ENCODE measurements around the gene TACO1. TPM values are rescaled to one million over a fixed set of nuclear protein-coding genes. Genes with fewer than 3 reads are reported as not detected.
A peak's percentile ranks its signal among the peaks of the same experiment; 100 is the strongest.

The TACO1 gene
- total RNA-seq, 1 experiment from 2014 or later: 39.0 TPM

DNA sequence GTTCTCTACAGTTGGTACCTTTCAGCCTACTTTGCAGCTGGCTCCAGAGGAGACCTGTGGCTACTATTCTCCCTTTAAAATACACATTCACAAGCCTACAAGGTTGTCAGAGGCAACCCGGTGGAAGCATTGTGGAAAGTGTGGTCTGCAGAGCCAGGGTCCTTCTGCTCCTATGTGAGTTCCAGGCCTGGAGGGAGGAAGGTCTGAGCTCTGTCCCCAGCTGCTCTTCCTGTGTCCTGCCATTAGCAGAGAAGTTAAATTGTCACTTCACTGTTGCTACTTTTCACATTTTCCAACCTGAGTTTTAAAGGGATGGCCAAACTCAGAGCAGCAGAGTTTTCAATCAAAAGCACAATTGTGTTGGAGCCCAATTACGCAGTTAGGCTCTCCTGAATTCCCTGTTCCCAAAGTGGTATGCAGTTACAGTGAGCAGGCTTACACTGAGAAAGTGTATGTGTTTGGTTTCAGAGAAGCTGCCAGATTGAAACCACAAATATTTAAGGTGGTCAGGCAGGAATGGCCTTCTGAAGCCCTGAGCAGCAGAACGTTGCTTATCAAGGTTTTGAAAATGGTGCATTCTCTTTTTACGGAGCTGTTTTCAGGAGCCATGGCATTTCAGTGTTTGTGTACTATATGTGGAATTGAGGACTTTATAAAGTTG is 46.5 kb downstream of the TACO1 start:
- Histone ChIP-seq H3K36me3 (ENCODE audit: insufficient read depth, low read length, poor library complexity, severe bottlenecking) (no peaks in the 10 kb centered on the region), H3K4me1 (ENCODE audit: insufficient read depth, low read length, poor library complexity, severe bottlenecking) (no peaks in the 10 kb centered on the region), H3K4me3 (ENCODE audit: low read depth, low read length, poor library complexity, severe bottlenecking) (no peak overlapping the region), H3K27ac (ENCODE audit: low read depth, low read length, poor library complexity, severe bottlenecking) (no peak overlapping the region), H3K9me3 (ENCODE audit: low read depth, low read length, poor library complexity, severe bottlenecking) (no peaks in the 10 kb centered on the region), H3K27me3 (replicated peaks; ENCODE audit: insufficient read depth, low read depth, low read length, poor library complexity) (no peaks in the 10 kb centered on the region)
- no peak for TF ChIP-seq EZH2 (IDR thresholded peaks at IDR 0.05; ENCODE audit: borderline replicate concordance, low read depth, low read length, poor library complexity, severe bottlenecking)
- no peak for TF ChIP-seq CTCF (conservative IDR thresholded peaks at IDR 0.05; ENCODE audit: low read depth, low read length)
- DNase-seq (ENCODE audit: low spot score): no peak
- ChIA-PET CTCF (no interaction called here), POLR2A (ENCODE audit: low non-redundant PET) (interaction anchor here (0.5 kb wide), 1 partner anchor 48 kb away, joined by 6 read pairs; no protein-coding TSS in a partner anchor)
- BruUV-seq (replicated peaks): no TSS peak
- intact Hi-C loops (cut with micrococcal nuclease; ENCODE audit: unreplicated experiment): no loop called here

DNA sequence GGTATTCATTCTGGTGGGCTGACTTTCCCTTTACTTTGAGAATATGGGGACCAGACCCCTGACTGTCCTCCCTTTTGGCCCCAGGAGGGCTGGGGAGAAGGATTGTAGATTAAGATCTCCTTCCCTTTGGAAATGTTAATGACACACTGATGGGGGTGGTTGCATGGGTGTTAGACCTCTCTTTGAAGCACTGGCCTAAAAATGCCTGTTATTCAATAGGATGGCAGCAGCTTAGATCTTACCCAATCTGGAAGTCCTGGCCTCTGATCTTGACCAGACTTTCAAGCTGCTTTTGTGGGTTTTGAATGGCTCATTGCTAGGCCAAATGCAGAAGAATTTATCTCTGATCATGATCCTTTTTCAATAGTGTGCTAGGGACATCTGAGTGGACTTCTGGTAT is 47.2 kb downstream of the TACO1 start:
- TF ChIP-seq CTCF (conservative IDR thresholded peaks at IDR 0.05; ENCODE audit: low read depth, low read length): no peak
- DNase-seq (ENCODE audit: low spot score): no peak
- CTCF ChIA-PET: no interaction called here
- Histone ChIP-seq H3K9me3 (ENCODE audit: low read depth, low read length, poor library complexity, severe bottlenecking) (no peaks in the 10 kb centered on the region), H3K4me3 (ENCODE audit: low read depth, low read length, poor library complexity, severe bottlenecking) (no peak overlapping the region), H3K27ac (ENCODE audit: low read depth, low read length, poor library complexity, severe bottlenecking) (no peak overlapping the region), H3K36me3 (ENCODE audit: insufficient read depth, low read length, poor library complexity, severe bottlenecking) (no peaks in the 10 kb centered on the region), H3K27me3 (replicated peaks; ENCODE audit: insufficient read depth, low read depth, low read length, poor library complexity) (no peaks in the 10 kb centered on the region), H3K4me1 (ENCODE audit: insufficient read depth, low read length, poor library complexity, severe bottlenecking) (no peaks in the 10 kb centered on the region)
- intact Hi-C loops (cut with micrococcal nuclease; ENCODE audit: unreplicated experiment): no loop called here
- POLR2A ChIA-PET (ENCODE audit: low non-redundant PET): interaction anchor here (0.5 kb wide), 1 partner anchor 47 kb away, joined by 6 read pairs; no protein-coding TSS in a partner anchor
- TSS peak; percentile 6 for BruUV-seq (replicated peaks)

DNA sequence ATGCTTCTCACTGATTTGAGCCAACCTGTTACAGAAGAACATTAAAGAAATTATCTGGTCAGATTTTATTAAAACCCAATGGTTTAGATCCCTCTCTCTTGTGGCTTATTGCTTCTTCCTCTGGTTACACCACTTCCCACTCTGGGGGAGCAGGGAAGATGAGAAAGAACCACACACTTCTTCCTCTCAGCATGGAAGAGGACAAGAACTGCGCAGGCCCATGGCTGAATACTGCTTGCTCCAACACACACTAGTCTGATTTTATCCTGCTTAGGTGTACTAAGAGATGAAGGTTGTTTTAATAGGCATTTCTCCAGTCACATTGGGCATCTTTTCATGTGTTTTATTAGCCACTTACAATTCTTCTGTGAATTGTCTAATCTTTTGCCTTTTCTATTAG is 49.1 kb downstream of the TACO1 start:
- no peak for TF ChIP-seq EZH2 (IDR thresholded peaks at IDR 0.05; ENCODE audit: borderline replicate concordance, low read depth, low read length, poor library complexity, severe bottlenecking)
- TF ChIP-seq CTCF (conservative IDR thresholded peaks at IDR 0.05; ENCODE audit: low read depth, low read length): no peak
- Histone ChIP-seq H3K4me1 (ENCODE audit: insufficient read depth, low read length, poor library complexity, severe bottlenecking) (no peaks in the 10 kb centered on the region), H3K27me3 (replicated peaks; ENCODE audit: insufficient read depth, low read depth, low read length, poor library complexity) (no peaks in the 10 kb centered on the region), H3K27ac (ENCODE audit: low read depth, low read length, poor library complexity, severe bottlenecking) (no peak overlapping the region), H3K36me3 (ENCODE audit: insufficient read depth, low read length, poor library complexity, severe bottlenecking) (peaks cover 2% of the 10 kb centered on the region), H3K9me3 (ENCODE audit: low read depth, low read length, poor library complexity, severe bottlenecking) (no peaks in the 10 kb centered on the region), H3K4me3 (ENCODE audit: low read depth, low read length, poor library complexity, severe bottlenecking) (no peak overlapping the region)
- DNase-seq (ENCODE audit: low spot score): no peak
- CTCF ChIA-PET: no interaction called here
- BruUV-seq (replicated peaks): no TSS peak
- intact Hi-C loops (cut with micrococcal nuclease; ENCODE audit: unreplicated experiment): no loop called here
- POLR2A ChIA-PET (ENCODE audit: low non-redundant PET): no interaction called here
